NCI-H2029 (cell line): Measurements from ENCODE around the gene DLX1.
"Not testable (repeated sequence)": the region's sequence is repeated elsewhere in the genome, so short reads cannot be mapped to it uniquely, and the experiment has no call there.

Experiments used
- DNase-seq: peaks from one replicate; lab custom pipeline; 2025; lab: John Stamatoyannopoulos, UW

DLX1 gene

DNA sequence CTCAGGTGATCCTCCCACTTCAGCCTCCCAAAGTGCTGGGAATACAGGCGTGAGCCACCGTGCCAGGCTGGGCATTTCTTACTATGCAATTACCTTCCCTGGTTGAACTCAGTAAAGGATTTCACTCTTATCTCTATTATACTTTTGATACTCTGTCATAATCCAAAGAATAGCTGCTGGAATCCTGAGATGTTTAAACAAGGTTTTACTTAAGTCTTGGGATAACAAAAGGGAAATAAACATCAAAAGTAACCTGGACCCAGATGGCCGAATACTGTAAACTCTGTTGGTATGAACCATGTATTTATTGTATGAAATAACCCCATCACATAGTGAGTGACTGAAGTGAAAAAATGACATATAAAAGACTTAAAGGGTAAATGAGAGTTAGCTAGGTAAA, 29.3 kb downstream of the DLX1 start:
- no peak for DNase-seq

DNA sequence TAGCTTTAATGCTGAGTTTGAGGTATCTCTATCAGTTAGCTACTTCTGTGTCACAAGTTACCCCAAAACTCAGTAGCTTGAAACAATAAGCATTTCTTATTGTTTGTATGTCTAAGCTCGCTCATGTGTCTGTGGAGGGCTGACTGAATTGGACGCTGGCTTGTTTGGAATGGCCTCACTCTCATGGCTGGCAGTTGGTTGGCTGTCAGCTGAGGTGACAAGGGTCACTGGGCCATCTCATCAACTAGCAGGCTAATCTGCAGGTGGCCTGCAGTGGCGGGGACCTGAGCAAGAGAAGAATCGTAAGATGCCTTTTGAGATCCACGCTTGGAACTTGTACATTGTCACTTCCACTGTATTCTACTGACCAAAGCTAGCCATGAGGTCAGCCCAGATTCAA, 30.8 kb downstream of the DLX1 start:
- DNase-seq: no peak

DNA sequence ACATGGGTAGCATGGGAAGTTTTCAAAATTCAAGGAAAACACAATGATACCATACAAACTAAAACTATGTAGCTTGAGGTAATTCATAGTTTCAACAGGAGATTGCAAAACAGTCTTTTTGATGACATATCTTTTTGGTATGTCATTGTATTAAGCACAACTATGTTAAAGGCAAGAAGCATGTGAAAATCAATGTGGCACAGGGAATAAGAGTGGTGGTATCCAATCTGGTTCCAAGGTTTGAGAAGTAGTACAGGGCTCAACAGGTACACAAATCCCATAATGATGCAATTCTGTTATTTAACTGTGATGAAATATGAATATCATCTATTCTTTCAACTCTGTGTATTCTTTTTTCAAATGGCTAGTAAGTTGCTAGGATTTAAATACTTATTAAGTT, 33.8 kb downstream of the DLX1 start:
- no peak for DNase-seq

DNA sequence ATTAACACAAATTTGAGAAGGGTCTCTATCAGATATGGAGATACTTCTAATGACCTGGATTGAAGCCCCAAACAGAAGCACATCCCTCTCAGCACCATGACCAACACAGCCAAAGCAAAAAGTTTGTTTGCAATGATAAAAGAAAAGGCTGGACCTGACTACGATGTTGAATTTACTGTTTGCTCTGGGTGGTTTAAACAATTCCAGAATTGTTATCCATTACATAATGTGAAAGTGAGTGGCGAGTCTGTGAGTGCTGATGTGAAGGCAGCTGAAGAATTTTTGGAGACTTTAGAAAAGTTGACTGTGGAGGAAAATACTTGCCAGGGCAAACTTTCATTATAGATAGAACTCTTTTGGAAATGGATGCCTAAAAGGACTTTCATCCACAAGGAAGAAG, 34.8 kb downstream of the DLX1 start:
- DNase-seq: no peak

DNA sequence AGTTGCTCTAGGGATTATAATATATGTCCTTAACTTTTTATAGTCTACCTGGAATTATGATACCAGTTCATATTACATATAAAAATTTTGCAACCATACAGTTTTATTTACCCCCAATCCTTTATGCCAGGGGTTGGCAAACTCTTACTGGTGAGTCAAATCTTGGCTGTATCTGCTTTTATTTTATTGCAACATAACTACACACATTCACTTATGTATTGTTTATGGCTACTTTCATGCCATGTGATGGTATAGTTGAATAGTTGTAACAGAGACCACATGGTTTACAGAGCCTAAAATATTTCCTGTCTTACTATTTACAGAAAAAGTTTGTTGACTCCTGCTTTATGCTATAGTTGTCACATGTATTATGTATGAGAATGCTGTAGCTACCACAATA, 43.2 kb downstream of the DLX1 start:
- no peak for DNase-seq

DNA sequence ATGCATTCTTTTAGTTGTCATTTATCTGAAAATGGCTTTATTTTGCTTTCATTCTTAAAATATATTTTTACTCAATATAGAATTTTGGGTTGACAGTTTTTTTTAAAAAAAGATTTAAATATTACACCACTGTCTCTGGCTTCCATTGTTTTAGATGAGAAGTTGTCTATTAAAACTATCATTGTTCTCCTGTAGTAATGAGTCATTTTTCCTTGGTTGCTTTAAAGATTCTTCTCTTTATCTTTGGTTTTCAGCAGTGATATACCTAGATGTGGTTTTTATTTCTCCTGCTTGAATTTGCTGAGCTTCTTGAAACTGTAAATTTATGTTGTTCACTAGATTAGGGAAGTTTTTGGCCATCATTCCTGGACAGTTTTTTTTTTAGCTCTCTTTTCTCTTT, 44.1 kb downstream of the DLX1 start:
- DNase-seq: no peak

DNA sequence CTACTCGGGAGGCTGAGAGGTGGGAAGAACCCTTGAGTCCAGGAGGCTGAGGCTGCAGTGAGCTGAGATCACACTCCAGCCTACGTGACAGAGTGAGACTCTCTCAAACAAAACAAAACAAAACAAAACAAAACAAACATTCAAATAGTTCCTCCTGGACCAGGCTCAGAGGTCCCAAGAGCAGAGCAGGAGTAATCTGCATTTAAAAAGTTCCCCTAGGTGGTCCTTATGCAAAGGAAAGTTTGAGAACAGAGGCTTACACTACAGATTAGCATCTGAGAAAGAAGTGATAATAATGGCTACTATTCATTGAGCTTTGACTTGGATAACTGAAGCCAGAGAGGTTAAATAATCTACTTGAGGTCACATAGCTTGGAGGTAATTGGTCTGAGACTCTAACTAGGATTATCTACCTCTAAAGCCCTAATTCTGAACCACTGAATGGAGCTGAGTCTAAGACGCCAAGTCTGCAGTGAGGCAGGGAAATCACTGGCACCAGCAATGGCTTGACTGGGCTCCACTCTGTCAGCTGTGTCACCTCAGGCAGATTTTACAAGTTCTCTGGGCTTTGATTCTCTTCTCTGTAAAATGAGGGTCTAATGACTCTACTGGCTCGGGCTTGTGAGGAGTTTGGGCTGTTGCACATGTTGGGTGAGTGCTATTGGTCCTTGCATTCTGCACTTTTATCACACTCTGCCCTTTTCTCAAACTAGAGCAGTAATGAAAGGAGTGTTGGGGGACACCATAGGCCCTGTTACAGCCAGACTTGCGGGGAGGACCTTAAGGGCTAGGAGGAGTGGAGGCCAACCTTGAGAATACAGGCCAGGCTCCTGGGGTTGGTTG, 46.6 kb downstream of the DLX1 start:
- DNase-seq: no peak

DNA sequence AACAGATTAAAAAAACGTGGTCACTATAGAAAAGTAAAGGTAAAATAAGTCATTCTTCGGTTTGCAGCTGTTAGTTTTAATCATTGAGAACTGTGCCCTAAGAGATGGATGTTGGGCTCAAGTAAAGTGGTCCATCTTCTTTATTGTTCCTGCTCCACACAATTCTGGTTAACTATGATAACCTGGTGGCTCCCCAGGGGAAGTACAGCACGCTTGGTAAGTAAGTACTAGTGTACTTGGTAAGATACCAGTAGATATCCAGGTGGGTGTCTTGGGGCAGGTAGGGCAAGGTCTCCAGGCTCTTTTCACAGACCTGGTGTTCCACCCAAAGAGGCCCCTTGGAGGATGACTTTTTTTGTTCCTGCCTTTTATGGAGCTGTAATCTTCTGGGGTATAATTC, 49.0 kb downstream of the DLX1 start:
- no peak for DNase-seq

DNA sequence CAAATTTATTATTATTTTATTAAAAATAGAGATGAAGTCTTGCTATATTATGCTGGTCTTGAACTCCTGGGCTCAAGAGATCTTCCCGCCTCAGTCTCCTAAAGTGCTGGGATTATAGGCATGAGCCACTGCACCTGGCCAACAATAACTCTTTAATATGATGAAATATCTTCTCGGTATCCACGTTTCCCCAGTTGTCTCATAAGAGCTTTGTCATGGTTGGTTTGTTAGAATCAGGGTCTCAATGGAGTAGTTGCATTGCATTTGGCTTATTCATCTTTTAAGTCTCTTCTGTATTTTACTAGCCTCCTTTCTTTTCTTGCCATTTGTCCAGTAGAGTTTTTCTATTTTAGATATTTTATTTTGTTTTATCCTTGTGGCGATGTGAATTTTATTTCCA, 50.1 kb downstream of the DLX1 start:
- DNase-seq: no peak

DNA sequence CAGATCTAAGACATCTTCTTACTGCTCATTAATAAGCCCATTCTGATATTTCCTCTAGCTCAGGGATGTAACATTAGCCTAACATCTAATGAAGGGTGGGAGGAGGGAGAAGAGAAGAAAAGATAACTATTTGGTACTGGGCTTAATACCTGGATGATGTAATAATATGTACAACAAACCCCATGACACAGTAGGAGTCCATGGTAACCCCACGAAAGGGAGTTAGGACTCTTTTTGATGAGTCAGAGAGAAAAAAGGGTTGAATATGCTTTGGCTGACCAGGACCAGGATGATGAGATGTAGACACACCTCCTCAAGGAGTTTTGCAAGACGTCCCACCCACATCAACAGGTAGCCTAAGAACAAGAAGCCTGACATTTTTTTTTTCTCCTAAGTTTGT, 51.8 kb downstream of the DLX1 start:
- no peak for DNase-seq

DNA sequence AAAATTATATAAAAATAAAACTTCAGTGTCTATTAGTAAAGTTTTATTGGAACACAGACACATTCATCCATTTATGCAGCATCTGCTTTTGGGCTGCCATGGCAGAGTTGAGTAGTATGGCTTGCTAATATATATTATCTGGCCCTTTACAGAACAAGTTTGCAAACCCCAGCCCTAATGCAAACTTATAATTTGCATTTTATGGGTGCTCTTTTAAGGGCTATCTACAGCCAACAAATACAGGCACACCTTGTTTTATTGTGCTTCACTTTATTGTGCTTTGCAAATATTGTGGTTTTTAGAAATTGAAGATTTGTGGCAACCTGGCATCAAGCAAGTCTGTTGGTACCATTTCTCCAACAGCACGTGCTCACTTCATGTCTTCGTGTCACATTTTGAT, 52.6 kb downstream of the DLX1 start:
- no peak for DNase-seq

DNA sequence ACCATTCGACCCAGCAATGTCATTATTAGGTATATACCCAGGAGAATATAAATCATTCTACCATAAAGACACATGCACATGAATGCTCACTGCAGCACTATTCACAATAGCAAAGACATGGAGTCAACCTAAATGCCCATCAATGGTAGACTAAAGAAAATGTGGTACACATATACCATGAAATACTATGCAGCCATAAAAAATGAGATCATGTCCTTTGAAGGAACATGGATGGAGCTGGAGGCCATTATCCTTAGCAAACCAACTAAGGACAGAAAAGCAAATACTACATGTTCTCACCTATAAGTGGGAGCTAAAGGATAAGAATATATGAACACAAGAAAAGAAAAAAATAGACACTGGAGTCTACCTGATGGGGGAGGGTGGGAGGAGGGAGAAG, 53.4 kb downstream of the DLX1 start:
- DNase-seq: not testable (repeated sequence)
